NCI-H526 (cell line): ENCODE data around the gene PIPOX.
A peak's percentile ranks its signal among the peaks of the same experiment; 100 is the strongest.

Experiments used
- DNase-seq, 2 experiments: peaks; one replicate each; lab custom pipeline; 2025; lab: John Stamatoyannopoulos, UW

The PIPOX gene

DNA sequence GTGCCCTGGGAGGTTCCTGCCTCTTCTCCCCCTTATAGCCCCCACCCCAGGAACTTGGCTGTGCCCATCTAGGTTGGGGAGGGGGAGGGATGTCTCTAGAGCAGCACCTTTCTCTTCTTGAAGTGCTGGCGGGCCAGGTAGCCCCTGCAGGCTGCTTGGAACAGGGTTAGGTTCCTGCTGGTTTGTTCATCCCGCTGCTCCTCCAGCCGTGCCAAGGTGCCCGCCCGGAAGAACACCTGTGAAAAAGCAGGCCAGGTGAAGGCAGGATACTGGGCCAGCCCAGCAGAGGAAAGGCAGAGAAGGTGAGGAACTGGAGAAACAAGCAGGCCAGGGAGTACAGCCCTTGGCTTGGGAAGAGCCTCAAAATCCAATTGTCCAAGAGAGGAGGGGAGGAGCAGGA, 56.6 kb downstream of the PIPOX start:
- DNase-seq, result no peak

DNA sequence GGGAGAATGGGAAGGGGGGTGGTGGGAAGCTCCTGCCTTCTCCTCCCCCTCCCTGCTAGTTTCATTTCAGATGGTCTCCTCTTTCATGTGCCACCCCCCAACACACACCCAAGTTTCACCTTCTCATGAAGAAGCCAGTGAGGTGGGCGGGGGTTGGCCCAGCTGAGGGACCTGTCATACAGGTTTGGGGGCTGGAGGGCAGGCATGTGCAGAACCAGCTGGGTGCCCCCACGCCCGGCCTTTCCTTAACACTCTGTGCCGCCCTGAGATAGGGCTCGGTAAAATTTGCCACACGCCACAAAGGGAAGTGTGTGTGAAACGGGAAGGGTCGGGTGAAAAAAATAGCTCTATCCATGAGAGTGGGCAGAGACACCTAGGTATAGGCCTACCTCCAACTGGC, 57.4 kb downstream of the PIPOX start:
- no peak for DNase-seq

DNA sequence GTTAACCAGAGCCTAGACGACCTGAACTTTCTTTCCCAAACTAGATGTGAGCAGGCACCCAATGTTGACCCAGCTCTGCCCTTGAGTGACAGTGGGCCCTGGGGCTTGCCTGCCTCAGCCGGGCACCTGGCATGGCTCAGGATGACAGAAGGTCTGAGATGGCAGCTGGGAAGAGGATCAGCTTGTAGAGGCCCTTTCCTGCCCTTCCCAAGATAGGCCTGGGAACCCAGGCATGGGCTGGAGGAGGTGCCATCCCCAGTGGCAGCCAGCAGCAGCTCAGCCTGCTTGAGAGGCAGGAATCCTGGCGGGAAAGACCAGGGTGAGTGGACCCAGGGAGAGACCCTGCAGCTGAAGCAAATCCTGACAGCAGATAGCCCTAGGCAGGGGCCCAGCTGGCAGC, 59.1 kb downstream of the PIPOX start:
- DNase-seq, result no peak

- DNase-seq, result no peak
These were observed 59.8 kb downstream of the PIPOX start for GRCh38 chr17:29102741-29103181.

GRCh38 chr17:29103341-29103740, 60.4 kb downstream of the PIPOX start:
- DNase-seq, result peak in 1 of 2 experiments; percentile 15
